Fibroblast of pulmonary artery (primary cell): Measurements from ENCODE around the gene KIF2B.

Experiments used
- DNase-seq: peaks from one replicate; pipeline ENCODE4 v3.0.0-alpha.2; 2010; ENCODE audit warnings: low read depth
- H3K4me3 ChIP-seq: replicated peaks from 2 replicates; pipeline ENCODE4 v1.5.1; 2011; ENCODE audit warnings: low read depth, mild to moderate bottlenecking, control low read depth, low read length, moderate library complexity
- CTCF ChIP-seq: IDR thresholded peaks from 2 replicates; pipeline ENCODE4 v1.5.1; 2011; ENCODE audit warnings: mild to moderate bottlenecking, control low read depth, low read length, inconsistent platforms; ENCODE audit errors: missing control alignments

Gene KIF2B

GRCh38 chr17:53796642-53797041 lies 26.1 kb upstream of the KIF2B start:
- DNase-seq, result no peak
- TF ChIP-seq CTCF, result no peak
- no peak overlapping the region for H3K4me3 ChIP-seq

- H3K4me3 ChIP-seq, result no peak overlapping the region
- no peak for TF ChIP-seq CTCF
- no peak for DNase-seq
Observed at GRCh38 chr17:53797501-53797900, 25.2 kb upstream of the KIF2B start.

GRCh38 chr17:53804437-53804836 lies 18.3 kb upstream of the KIF2B start:
- DNase-seq, result no peak
- TF ChIP-seq CTCF, result no peak
- H3K4me3 ChIP-seq, result no peak overlapping the region

- no peak for TF ChIP-seq CTCF
- H3K4me3 ChIP-seq, result no peak overlapping the region
Observed at GRCh38 chr17:53806473-53806872, 16.3 kb upstream of the KIF2B start.

GRCh38 chr17:53807286-53807685 lies 15.4 kb upstream of the KIF2B start:
- DNase-seq, result no peak
- no peak for TF ChIP-seq CTCF
- no peak overlapping the region for H3K4me3 ChIP-seq

More at GRCh38 chr17:53806473-53806872, 16.3 kb upstream of the KIF2B start:
- DNase-seq, result no peak

- H3K4me3 ChIP-seq, result no peak overlapping the region
- DNase-seq, result no peak
- TF ChIP-seq CTCF, result no peak
Observed at GRCh38 chr17:53818271-53818670, 4.5 kb upstream of the KIF2B start.

GRCh38 chr17:53818929-53819328 lies 3.8 kb upstream of the KIF2B start:
- no peak for DNase-seq
- no peak for TF ChIP-seq CTCF

More at GRCh38 chr17:53818929-53819328, 3.8 kb upstream of the KIF2B start:
- no peak overlapping the region for H3K4me3 ChIP-seq
